Measurements from ENCODE around the gene KREMEN1. TPM values are rescaled to one million over a fixed set of nuclear protein-coding genes. Genes with fewer than 3 reads are reported as not detected.
A peak's percentile ranks its signal among the peaks of the same experiment; 100 is the strongest.

The KREMEN1 gene
- total and polyA plus RNA-seq, 7 donors, result 7.7 to 68.2 (median 17.5) TPM

DNA sequence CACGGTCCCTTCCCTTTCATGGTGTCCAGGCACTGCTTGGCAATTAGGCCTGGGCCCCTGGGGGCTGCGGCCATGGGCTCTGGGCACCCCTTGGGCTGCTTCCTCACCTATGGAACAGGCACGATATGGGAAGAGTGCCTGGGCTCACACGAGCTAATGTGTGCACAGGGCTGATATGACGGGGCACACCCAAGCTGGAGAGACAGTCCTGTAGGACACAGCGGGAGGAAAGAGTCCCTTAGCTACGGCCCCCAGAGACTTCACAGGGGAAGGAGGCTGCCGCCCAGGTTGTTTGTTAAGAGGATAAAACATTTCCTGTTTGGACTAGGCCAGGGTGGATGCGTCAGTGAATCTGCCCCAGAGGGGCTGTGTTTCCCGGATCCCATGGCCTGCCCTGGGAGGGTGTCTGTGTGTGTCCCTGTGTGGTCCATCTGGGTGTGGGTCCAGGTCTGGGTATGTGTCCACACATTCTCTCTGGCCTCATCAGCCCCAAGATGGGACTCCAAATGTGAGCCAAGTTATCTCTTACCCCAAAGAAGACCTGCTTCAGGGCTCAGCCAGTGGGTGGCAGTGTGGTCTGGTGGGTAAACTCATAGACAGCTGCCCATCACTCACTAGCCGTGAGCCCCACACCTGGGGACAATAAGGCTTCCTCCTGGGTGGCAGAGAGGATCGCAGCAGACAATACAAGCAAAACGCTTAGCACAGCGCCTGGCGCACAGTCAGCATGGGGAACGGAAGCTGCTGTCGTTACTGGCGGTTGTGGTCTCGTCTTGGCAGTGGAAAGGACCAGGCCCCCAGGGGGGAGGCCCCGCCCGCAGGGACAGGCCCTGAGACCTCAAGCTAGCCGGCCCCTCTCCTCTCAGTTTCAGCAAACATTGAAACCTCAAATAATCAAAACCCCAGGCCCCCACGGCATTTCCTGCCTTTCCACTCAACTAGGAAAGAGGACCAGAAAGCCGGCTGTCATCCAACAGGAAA lies 129.7 kb downstream of the KREMEN1 start:
- Histone ChIP-seq H3K27me3 (ENCODE audit: insufficient read depth in 3 of 3, low read length in 2 of 3) (peaks cover 0 to 14% (median 9%) of the 10 kb centered on the region in 3 donors), H3K9me3 (no peaks in the 10 kb centered on the region), H3K4me3 (no peak overlapping the region), H3K27ac (no peak overlapping the region), H3K4me1 (no peaks in the 10 kb centered on the region), H3K36me3 (ENCODE audit: insufficient read depth in 1 of 2, low read depth in 1 of 2) (no peaks in the 10 kb centered on the region)
- DNase-seq (peak; percentile 56 to 76), ATAC-seq (peak; percentile 34 to 55 (median 37))
- intact Hi-C loops (cut with DNase I), result no loop called here
- peak; percentile 27 for TF ChIP-seq CTCF (IDR thresholded peaks at IDR 0.05)
- 54 to 58% (median 56%) methylated on average over 23 to 24 of the region's 24 CpGs for WGBS, 3 donors

DNA sequence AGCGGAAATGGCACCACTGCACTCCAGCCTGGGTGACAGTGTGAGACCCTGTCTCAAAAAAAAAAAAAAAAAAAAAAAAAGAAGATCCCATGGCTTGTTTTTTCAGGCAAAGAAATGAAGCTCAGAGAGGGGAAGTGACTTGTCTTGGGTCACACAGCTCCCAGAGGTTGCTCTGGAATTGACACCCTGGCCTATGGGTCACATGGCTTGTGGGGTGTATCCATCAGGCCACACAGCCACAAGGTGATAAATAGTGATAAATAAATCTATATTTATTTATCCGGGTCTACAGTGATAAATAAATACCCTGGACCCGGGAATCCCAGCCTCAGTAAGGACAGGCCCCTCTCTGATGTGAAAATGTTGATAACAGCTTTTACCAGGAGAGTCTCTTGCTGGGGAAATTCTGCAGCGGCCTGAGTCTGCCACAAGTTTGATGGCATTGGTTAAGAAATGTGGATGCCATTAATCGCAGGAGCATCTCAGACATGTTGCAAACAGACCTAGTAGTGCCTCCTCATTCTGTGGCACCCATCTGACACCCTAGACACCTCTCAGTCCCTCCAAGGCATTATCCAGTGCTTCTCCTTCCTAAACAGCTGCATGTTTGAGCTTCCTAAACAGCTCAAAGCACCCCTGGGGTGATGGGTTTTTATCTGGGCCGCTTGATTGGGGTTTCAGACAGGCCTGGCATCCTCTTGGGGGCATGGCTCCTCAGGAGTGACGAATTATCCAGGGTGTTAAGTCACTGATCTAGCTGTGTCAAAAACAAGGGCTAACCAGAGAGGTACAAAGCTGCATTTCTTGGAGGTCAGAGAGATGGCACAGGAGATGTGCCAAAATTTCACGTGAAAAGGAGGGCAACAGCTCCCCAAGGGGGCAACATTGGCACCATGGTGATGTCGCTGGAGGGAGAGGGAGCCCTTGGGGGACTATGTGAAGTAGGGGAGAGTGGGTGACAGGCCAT lies 130.9 kb downstream of the KREMEN1 start:
- H3K4me3 ChIP-seq, result no peak overlapping the region
- no peak overlapping the region for H3K27ac ChIP-seq
- H3K36me3 ChIP-seq (ENCODE audit: insufficient read depth in 1 of 2, low read depth in 1 of 2), result no peaks in the 10 kb centered on the region
- no peak for TF ChIP-seq CTCF (IDR thresholded peaks at IDR 0.05)
- DNase-seq, result no peak
- peaks cover 0 to 16% (median 9%) of the 10 kb centered on the region in 3 donors for H3K27me3 ChIP-seq (ENCODE audit: insufficient read depth in 3 of 3, low read length in 2 of 3)
- WGBS, 3 donors, result 75 to 80% (median 79%) methylated on average over 9 of the region's 9 CpGs
- no peaks in the 10 kb centered on the region for H3K4me1 ChIP-seq
- H3K9me3 ChIP-seq, result no peaks in the 10 kb centered on the region
- intact Hi-C loops (cut with DNase I), result no loop called here
- ATAC-seq, result no peak

GRCh38 chr22:29204455-29205183 lies 131.8 kb downstream of the KREMEN1 start:
- TF ChIP-seq CTCF (IDR thresholded peaks at IDR 0.05), result no peak
- DNase-seq (no peak), ATAC-seq (no peak)
- peaks cover 0 to 16% (median 9%) of the 10 kb centered on the region in 3 donors for H3K27me3 ChIP-seq (ENCODE audit: insufficient read depth in 3 of 3, low read length in 2 of 3)
- H3K4me1 ChIP-seq, result no peaks in the 10 kb centered on the region
- no peaks in the 10 kb centered on the region for H3K9me3 ChIP-seq
- no peak overlapping the region for H3K4me3 ChIP-seq
- WGBS, 3 donors, result 80 to 83% (median 82%) methylated on average over 8 of the region's 8 CpGs
- intact Hi-C loops (cut with DNase I), result no loop called here
- H3K36me3 ChIP-seq (ENCODE audit: insufficient read depth in 1 of 2, low read depth in 1 of 2), result no peaks in the 10 kb centered on the region
- H3K27ac ChIP-seq, result no peak overlapping the region

DNA sequence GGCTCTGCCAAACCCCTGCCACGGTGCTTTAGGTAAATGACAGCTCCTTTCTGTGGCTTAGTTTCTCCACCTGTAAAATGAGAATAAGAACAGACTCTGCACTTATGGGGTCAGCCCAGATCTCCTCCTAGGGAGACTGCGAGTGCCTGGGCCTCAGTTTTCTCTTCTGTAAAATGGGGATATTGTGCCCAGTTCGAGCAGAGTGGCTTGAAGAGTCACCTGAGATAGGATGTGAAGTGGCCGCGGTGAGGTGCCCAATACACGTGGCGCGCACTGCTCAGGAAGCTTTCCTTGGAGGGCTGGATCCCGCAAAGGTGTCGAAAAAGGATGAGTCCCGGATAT lies 132.4 kb downstream of the KREMEN1 start:
- no peak for TF ChIP-seq CTCF (IDR thresholded peaks at IDR 0.05)
- DNase-seq (no peak), ATAC-seq (no peak)
- intact Hi-C loops (cut with DNase I), result no loop called here
- H3K27ac ChIP-seq, result no peak overlapping the region
- peak overlapping the region; percentile 47 for H3K4me3 ChIP-seq
- WGBS, 3 donors, result 63 to 78% (median 75%) methylated on average over 11 of the region's 11 CpGs
- peaks cover 0 to 16% (median 9%) of the 10 kb centered on the region in 3 donors for H3K27me3 ChIP-seq (ENCODE audit: insufficient read depth in 3 of 3, low read length in 2 of 3)
- no peaks in the 10 kb centered on the region for H3K9me3 ChIP-seq
- H3K36me3 ChIP-seq (ENCODE audit: insufficient read depth in 1 of 2, low read depth in 1 of 2), result no peaks in the 10 kb centered on the region
- H3K4me1 ChIP-seq, result no peaks in the 10 kb centered on the region
